ENCODE results near the gene GLTPD2.

DNA sequence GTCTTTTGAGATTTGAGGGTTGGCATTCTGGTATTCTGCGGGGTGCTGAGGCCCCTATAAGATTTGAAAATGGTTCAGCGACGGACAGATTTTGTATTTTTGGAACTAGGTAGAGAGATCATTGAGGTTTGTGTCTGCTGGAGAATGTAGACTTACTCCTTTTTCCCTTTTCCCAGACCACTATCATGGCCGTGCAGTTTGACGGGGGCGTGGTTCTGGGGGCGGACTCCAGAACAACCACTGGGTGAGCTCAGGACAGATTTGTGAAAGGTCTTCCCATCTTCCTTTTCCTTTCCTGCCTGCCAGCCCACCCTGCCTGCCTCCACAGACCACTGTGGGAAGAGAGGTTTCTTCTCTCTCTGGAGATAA, 7.8 kb downstream of the GLTPD2 start:
- TF ChIP-seq, protein P1, sequence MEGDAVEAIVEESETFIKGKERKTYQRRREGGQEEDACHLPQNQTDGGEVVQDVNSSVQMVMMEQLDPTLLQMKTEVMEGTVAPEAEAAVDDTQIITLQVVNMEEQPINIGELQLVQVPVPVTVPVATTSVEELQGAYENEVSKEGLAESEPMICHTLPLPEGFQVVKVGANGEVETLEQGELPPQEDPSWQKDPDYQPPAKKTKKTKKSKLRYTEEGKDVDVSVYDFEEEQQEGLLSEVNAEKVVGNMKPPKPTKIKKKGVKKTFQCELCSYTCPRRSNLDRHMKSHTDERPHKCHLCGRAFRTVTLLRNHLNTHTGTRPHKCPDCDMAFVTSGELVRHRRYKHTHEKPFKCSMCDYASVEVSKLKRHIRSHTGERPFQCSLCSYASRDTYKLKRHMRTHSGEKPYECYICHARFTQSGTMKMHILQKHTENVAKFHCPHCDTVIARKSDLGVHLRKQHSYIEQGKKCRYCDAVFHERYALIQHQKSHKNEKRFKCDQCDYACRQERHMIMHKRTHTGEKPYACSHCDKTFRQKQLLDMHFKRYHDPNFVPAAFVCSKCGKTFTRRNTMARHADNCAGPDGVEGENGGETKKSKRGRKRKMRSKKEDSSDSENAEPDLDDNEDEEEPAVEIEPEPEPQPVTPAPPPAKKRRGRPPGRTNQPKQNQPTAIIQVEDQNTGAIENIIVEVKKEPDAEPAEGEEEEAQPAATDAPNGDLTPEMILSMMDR (IDR thresholded peaks at IDR 0.05 in 2 of 3, conservative IDR thresholded peaks at IDR 0.05 in 1 of 3; ENCODE audit: borderline replicate concordance in 1 of 3, insufficient read depth in 1 of 3, low read depth in 2 of 3, low read length in 2 of 3) = no peak
- TF ChIP-seq POLR2AphosphoS5 (IDR thresholded peaks at IDR 0.05; ENCODE audit: low read depth, low read length) (no peak), SIN3A (IDR thresholded peaks at IDR 0.05; ENCODE audit: low read depth) (no peak), ZFX (IDR thresholded peaks at IDR 0.05) (no peak), TCF7L2 (IDR thresholded peaks at IDR 0.05; ENCODE audit: borderline replicate concordance, extremely low read depth, insufficient read depth, insufficient read length) (no peak), YY1 (IDR thresholded peaks at IDR 0.05; ENCODE audit: extremely low read depth, insufficient replicate concordance, low read depth, low read length) (peak; percentile 7), EGR1 (IDR thresholded peaks at IDR 0.05; ENCODE audit: low read depth) (no peak)
- TF ChIP-seq, protein P2, sequence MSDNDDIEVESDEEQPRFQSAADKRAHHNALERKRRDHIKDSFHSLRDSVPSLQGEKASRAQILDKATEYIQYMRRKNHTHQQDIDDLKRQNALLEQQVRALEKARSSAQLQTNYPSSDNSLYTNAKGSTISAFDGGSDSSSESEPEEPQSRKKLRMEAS (IDR thresholded peaks at IDR 0.05) = no peak

Measured in HCT116 (cell line).